ENCODE measurements around the gene CKS2. TPM values are rescaled to one million over a fixed set of nuclear protein-coding genes. Genes with fewer than 3 reads are reported as not detected.

Gene CKS2
- total RNA-seq, 1 donor from 2014 or later = 69.9 TPM

DNA sequence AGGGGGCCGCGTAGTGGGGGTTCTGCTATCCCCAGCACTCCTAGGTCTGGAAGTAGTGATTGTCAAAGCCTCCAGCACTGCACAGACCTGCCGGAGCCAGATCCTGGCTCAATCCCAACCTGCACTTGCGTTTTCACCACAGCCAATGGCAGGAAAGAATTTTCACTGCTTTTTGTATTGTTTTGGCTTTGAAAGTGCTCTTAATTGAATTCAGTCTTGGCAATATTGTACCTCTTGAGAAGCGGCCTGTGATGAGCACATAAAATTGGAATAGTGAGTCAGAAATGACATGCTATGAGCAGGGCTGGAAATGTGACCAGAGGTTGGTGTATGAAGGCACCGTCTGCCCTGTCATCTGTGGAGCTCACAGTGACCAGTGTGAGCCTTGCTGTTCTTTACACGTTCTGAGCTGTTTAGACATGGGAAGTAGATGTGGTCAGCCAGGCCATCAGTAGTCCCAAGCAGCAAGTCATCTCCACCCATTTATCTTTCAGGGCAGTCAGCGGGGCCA, 48.8 kb downstream of the CKS2 start:
- no peak overlapping the region for H3K4me2 ChIP-seq (ENCODE audit: low read length)
- no peaks in the 10 kb centered on the region for H3K27me3 ChIP-seq (ENCODE audit: insufficient read depth, low read length)
- FAIRE-seq (no peak), DNase-seq (ENCODE audit: low read depth) (no peak)
- no peak overlapping the region for H2AFZ ChIP-seq (ENCODE audit: low read depth, low read length)
- H3K27ac ChIP-seq (ENCODE audit: low read depth, low read length) = no peak overlapping the region
- no peaks in the 10 kb centered on the region for H3K9me3 ChIP-seq (ENCODE audit: insufficient read depth, low read depth, low read length)
- Mint-ChIP-seq H3K27me3 (ENCODE audit: low read depth, unreplicated experiment) (no peaks in the 10 kb centered on the region), H3K9me3 (ENCODE audit: unreplicated experiment) (no peaks in the 10 kb centered on the region), H3K27ac (ENCODE audit: unreplicated experiment) (no peak overlapping the region), H3K4me3 (ENCODE audit: unreplicated experiment) (no peak overlapping the region), H3K36me3 (ENCODE audit: low read depth, unreplicated experiment) (peaks cover 18% of the 10 kb centered on the region), H3K4me1 (ENCODE audit: low read depth, unreplicated experiment) (peaks cover 3% of the 10 kb centered on the region)
- peaks cover 19% of the 10 kb centered on the region for H4K20me1 ChIP-seq (ENCODE audit: insufficient read depth, low read length)
- H3K4me1 ChIP-seq (ENCODE audit: insufficient read depth, low read length) = no peaks in the 10 kb centered on the region
- TF ChIP-seq, protein P1, sequence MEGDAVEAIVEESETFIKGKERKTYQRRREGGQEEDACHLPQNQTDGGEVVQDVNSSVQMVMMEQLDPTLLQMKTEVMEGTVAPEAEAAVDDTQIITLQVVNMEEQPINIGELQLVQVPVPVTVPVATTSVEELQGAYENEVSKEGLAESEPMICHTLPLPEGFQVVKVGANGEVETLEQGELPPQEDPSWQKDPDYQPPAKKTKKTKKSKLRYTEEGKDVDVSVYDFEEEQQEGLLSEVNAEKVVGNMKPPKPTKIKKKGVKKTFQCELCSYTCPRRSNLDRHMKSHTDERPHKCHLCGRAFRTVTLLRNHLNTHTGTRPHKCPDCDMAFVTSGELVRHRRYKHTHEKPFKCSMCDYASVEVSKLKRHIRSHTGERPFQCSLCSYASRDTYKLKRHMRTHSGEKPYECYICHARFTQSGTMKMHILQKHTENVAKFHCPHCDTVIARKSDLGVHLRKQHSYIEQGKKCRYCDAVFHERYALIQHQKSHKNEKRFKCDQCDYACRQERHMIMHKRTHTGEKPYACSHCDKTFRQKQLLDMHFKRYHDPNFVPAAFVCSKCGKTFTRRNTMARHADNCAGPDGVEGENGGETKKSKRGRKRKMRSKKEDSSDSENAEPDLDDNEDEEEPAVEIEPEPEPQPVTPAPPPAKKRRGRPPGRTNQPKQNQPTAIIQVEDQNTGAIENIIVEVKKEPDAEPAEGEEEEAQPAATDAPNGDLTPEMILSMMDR (IDR thresholded peaks at IDR 0.05; ENCODE audit: insufficient read depth, low read depth, low read length) = no peak
- no peak for TF ChIP-seq EZH2 (IDR thresholded peaks at IDR 0.05; ENCODE audit: insufficient read depth, low read length)
- no peaks in the 10 kb centered on the region for H3K79me2 ChIP-seq (ENCODE audit: insufficient read depth, low read length)
- H3K36me3 ChIP-seq (ENCODE audit: insufficient read depth, low read length) = peaks cover 46% of the 10 kb centered on the region
- H3K4me3 ChIP-seq (ENCODE audit: insufficient read depth, low read depth, low read length) = no peak overlapping the region
- H3K9ac ChIP-seq (ENCODE audit: low read length) = no peak overlapping the region

DNA sequence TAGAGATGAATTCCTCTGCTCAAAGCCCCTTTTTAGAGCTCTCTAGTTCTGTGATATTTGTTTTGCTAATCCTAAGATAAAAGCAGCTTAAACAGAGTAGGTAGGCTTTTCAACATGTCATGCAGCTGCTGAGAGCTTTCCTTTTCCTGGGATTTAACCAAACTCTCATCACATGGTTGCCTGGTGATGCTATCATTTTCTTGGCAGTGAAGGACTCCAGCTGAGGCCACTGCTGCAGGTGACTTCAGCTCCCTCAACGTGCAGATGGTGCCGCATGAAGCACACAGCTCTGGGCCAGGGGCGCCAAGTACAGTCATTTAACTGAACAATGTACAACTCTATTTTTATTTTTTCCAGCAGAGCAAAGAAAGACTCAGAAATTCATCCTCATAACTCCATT, 49.5 kb downstream of the CKS2 start:
- no peak overlapping the region for H3K4me3 Mint-ChIP-seq (ENCODE audit: unreplicated experiment)
- Histone ChIP-seq H3K79me2 (ENCODE audit: insufficient read depth, low read length) (no peaks in the 10 kb centered on the region), H3K4me2 (ENCODE audit: low read length) (no peak overlapping the region), H3K9me3 (ENCODE audit: insufficient read depth, low read depth, low read length) (no peaks in the 10 kb centered on the region), H4K20me1 (ENCODE audit: insufficient read depth, low read length) (peaks cover 19% of the 10 kb centered on the region), H2AFZ (ENCODE audit: low read depth, low read length) (no peak overlapping the region), H3K27ac (ENCODE audit: low read depth, low read length) (no peak overlapping the region), H3K4me3 (ENCODE audit: insufficient read depth, low read depth, low read length) (no peak overlapping the region), H3K9ac (ENCODE audit: low read length) (no peak overlapping the region), H3K36me3 (ENCODE audit: insufficient read depth, low read length) (peaks cover 40% of the 10 kb centered on the region), H3K27me3 (ENCODE audit: insufficient read depth, low read length) (no peaks in the 10 kb centered on the region), H3K4me1 (ENCODE audit: insufficient read depth, low read length) (no peaks in the 10 kb centered on the region)
- FAIRE-seq (no peak), DNase-seq (ENCODE audit: low read depth) (no peak)
- no peaks in the 10 kb centered on the region for H3K9me3 Mint-ChIP-seq (ENCODE audit: unreplicated experiment)
- H3K27me3 Mint-ChIP-seq (ENCODE audit: low read depth, unreplicated experiment) = no peaks in the 10 kb centered on the region
- peaks cover 3% of the 10 kb centered on the region for H3K4me1 Mint-ChIP-seq (ENCODE audit: low read depth, unreplicated experiment)
- TF ChIP-seq EZH2 (IDR thresholded peaks at IDR 0.05; ENCODE audit: insufficient read depth, low read length) = no peak
- TF ChIP-seq, protein P1 (IDR thresholded peaks at IDR 0.05; ENCODE audit: insufficient read depth, low read depth, low read length) = no peak
- no peak overlapping the region for H3K27ac Mint-ChIP-seq (ENCODE audit: unreplicated experiment)
- peaks cover 11% of the 10 kb centered on the region for H3K36me3 Mint-ChIP-seq (ENCODE audit: low read depth, unreplicated experiment)

GRCh38 chr9:89361031-89361430, 50.0 kb downstream of the CKS2 start:
- Mint-ChIP-seq H3K27me3 (ENCODE audit: low read depth, unreplicated experiment) (no peaks in the 10 kb centered on the region), H3K4me3 (ENCODE audit: unreplicated experiment) (no peak overlapping the region), H3K4me1 (ENCODE audit: low read depth, unreplicated experiment) (peaks cover 3% of the 10 kb centered on the region), H3K36me3 (ENCODE audit: low read depth, unreplicated experiment) (peaks cover 11% of the 10 kb centered on the region), H3K27ac (ENCODE audit: unreplicated experiment) (no peak overlapping the region), H3K9me3 (ENCODE audit: unreplicated experiment) (no peaks in the 10 kb centered on the region)
- H3K4me2 ChIP-seq (ENCODE audit: low read length) = no peak overlapping the region
- H4K20me1 ChIP-seq (ENCODE audit: insufficient read depth, low read length) = peaks cover 16% of the 10 kb centered on the region
- TF ChIP-seq EZH2 (IDR thresholded peaks at IDR 0.05; ENCODE audit: insufficient read depth, low read length) = no peak
- TF ChIP-seq, protein P1 (IDR thresholded peaks at IDR 0.05; ENCODE audit: insufficient read depth, low read depth, low read length) = no peak
- no peak overlapping the region for H3K4me3 ChIP-seq (ENCODE audit: insufficient read depth, low read depth, low read length)
- H3K79me2 ChIP-seq (ENCODE audit: insufficient read depth, low read length) = no peaks in the 10 kb centered on the region
- no peak overlapping the region for H3K27ac ChIP-seq (ENCODE audit: low read depth, low read length)
- H3K9ac ChIP-seq (ENCODE audit: low read length) = no peak overlapping the region
- FAIRE-seq (no peak), DNase-seq (ENCODE audit: low read depth) (no peak)
- H3K4me1 ChIP-seq (ENCODE audit: insufficient read depth, low read length) = no peaks in the 10 kb centered on the region
- peaks cover 37% of the 10 kb centered on the region for H3K36me3 ChIP-seq (ENCODE audit: insufficient read depth, low read length)
- H2AFZ ChIP-seq (ENCODE audit: low read depth, low read length) = no peak overlapping the region
- H3K27me3 ChIP-seq (ENCODE audit: insufficient read depth, low read length) = no peaks in the 10 kb centered on the region
- no peaks in the 10 kb centered on the region for H3K9me3 ChIP-seq (ENCODE audit: insufficient read depth, low read depth, low read length)
